ENCODE measurements around the gene MAMLD1. TPM values are rescaled to one million over a fixed set of nuclear protein-coding genes. Genes with fewer than 3 reads are reported as not detected.
"Not testable (repeated sequence)": the region's sequence is repeated elsewhere in the genome, so short reads cannot be mapped to it uniquely, and the experiment has no call there.

MAMLD1 gene
- polyA plus RNA-seq, 1 experiment: 3.7 TPM

DNA sequence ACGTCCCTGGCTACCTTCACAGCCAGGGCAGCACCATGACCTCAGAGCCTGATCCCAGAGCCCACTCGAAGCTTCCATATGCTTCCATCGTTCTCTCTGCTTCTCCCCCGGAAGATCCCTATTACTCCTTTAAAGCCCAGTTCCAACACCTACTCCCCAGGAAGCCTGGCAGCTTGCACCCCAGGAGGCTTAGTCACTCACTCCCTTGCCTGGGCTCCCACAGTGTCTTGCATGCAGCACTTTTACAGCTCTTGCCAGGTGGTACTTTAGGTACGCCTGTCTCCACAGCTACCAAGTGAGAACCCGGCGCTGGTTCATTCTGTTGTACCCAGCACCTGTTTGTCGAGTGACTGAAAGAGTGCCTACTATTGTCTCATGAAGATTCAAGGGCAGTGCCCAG lies 24.5 kb upstream of the MAMLD1 start:
- no peak for DNase-seq (ENCODE audit: low read depth, low spot score)
- H3K9me3 ChIP-seq (ENCODE audit: control insufficient read depth, insufficient read depth, low read length): no peaks in the 10 kb centered on the region
- ChIA-PET CTCF (no interaction called here), POLR2A (no interaction called here)
- no peak overlapping the region for H3K27ac ChIP-seq (ENCODE audit: low read depth, low read length)
- TF ChIP-seq, protein P1, sequence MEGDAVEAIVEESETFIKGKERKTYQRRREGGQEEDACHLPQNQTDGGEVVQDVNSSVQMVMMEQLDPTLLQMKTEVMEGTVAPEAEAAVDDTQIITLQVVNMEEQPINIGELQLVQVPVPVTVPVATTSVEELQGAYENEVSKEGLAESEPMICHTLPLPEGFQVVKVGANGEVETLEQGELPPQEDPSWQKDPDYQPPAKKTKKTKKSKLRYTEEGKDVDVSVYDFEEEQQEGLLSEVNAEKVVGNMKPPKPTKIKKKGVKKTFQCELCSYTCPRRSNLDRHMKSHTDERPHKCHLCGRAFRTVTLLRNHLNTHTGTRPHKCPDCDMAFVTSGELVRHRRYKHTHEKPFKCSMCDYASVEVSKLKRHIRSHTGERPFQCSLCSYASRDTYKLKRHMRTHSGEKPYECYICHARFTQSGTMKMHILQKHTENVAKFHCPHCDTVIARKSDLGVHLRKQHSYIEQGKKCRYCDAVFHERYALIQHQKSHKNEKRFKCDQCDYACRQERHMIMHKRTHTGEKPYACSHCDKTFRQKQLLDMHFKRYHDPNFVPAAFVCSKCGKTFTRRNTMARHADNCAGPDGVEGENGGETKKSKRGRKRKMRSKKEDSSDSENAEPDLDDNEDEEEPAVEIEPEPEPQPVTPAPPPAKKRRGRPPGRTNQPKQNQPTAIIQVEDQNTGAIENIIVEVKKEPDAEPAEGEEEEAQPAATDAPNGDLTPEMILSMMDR (IDR thresholded peaks at IDR 0.05; ENCODE audit: low read depth, low read length): no peak
- H3K27me3 ChIP-seq (ENCODE audit: control insufficient read depth, insufficient read depth, low read length): no peaks in the 10 kb centered on the region
- no peak overlapping the region for H3K4me3 ChIP-seq (ENCODE audit: low read depth, low read length)

DNA sequence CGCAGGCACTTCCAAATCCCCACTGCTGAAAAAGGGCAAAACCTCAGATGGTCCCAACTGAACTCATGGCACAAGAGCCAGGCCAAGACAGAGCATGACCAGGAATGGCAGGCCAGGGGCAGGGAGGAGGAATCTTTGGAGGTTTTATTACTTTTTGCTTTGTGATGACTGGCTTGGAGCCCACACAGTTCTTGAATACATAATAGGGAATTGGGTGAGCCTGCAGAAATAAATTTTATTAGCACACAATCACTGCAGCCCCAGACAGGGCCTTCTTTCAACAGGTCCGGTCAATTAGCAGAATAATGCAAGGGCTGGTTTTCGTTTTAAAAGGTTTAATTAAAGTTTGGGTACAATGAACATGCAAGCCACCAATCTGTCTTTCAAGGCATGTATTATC lies 23.4 kb upstream of the MAMLD1 start:
- Histone ChIP-seq H3K27ac (ENCODE audit: low read depth, low read length) (no peak overlapping the region), H3K4me3 (ENCODE audit: low read depth, low read length) (no peak overlapping the region), H3K27me3 (ENCODE audit: control insufficient read depth, insufficient read depth, low read length) (no peaks in the 10 kb centered on the region), H3K9me3 (ENCODE audit: control insufficient read depth, insufficient read depth, low read length) (no peaks in the 10 kb centered on the region)
- ChIA-PET CTCF (interaction anchor here (0.8 kb wide), 1 partner anchor 22 kb away, joined by 3 read pairs; no protein-coding TSS in a partner anchor), POLR2A (no interaction called here)
- TF ChIP-seq, protein P1 (IDR thresholded peaks at IDR 0.05; ENCODE audit: low read depth, low read length): no peak
- DNase-seq (ENCODE audit: low read depth, low spot score): no peak

DNA sequence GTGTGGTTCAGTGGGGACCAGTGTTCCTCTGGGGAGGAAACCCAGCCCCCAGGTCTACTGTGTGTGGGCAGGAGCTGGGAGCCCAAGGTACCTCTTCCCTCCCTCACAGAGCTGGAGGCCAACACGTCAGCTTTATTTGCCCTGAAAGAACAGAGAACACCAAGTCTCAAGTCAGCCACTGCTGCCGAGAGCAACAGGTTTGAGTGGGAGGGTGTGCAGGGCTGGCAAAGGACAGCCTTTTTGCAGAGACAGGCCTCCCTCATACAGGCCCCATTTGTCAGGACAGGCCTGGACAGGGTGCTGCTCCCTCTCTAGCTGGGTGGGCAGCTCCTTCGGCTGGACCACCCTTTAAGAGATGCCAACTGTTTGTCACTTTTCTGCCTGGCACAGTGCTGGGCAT lies 22.8 kb upstream of the MAMLD1 start:
- H3K27ac ChIP-seq (ENCODE audit: low read depth, low read length); H3K9me3 ChIP-seq (ENCODE audit: control insufficient read depth, insufficient read depth, low read length); H3K4me3 ChIP-seq (ENCODE audit: low read depth, low read length); DNase-seq (ENCODE audit: low read depth, low spot score); POLR2A ChIA-PET; H3K27me3 ChIP-seq (ENCODE audit: control insufficient read depth, insufficient read depth, low read length): not testable (repeated sequence)
- CTCF ChIA-PET: interaction anchor here (0.8 kb wide), 1 partner anchor 22 kb away, joined by 3 read pairs; no protein-coding TSS in a partner anchor

DNA sequence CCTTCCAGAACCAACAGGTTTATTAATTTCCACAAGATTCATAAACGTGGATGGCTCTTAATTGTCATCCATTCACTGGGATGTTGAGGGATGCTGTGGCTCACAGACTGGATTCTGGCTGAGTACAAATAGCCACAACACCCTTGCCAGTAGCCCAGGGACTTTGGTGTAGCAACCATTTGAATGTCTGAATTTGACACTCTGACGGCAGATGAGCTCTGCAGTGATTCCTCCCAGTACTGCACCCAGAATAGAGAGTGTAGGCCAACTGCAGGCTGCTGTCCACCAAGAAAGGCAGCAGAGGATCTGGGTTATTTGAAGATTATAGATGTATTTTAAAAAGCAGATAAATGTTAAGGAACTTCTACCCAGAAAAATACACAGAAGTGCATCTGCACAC lies 15.6 kb upstream of the MAMLD1 start:
- no peak overlapping the region for H3K27ac ChIP-seq (ENCODE audit: low read depth, low read length)
- ChIA-PET CTCF (no interaction called here), POLR2A (no interaction called here)
- TF ChIP-seq, protein P1 (IDR thresholded peaks at IDR 0.05; ENCODE audit: low read depth, low read length): no peak
- no peaks in the 10 kb centered on the region for H3K9me3 ChIP-seq (ENCODE audit: control insufficient read depth, insufficient read depth, low read length)
- no peak overlapping the region for H3K4me3 ChIP-seq (ENCODE audit: low read depth, low read length)
- no peak for DNase-seq (ENCODE audit: low read depth, low spot score)
- H3K27me3 ChIP-seq (ENCODE audit: control insufficient read depth, insufficient read depth, low read length): no peaks in the 10 kb centered on the region

DNA sequence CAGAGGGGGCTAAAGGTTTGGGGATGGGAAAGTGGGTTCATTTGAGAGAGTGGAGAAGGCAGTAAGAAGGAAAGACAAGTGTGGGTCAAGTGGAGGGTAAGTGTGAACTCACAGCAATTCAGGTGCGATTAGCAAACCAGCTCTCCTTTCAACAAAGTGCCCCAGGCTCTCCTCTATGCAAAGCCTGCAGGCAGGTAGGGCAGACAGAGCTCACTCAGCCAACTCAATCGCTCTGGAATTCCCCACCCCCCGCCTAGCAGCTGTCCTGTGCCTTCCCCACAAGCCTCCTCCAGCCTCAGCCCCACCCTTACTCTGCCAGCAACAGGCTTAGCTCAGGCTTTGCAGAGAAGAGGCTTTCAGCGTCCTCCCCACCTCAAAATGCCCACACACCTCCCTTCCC lies 14.8 kb upstream of the MAMLD1 start:
- Histone ChIP-seq H3K4me3 (ENCODE audit: low read depth, low read length) (no peak overlapping the region), H3K27ac (ENCODE audit: low read depth, low read length) (no peak overlapping the region), H3K27me3 (ENCODE audit: control insufficient read depth, insufficient read depth, low read length) (no peaks in the 10 kb centered on the region), H3K9me3 (ENCODE audit: control insufficient read depth, insufficient read depth, low read length) (no peaks in the 10 kb centered on the region)
- TF ChIP-seq, protein P1 (IDR thresholded peaks at IDR 0.05; ENCODE audit: low read depth, low read length): no peak
- ChIA-PET POLR2A (no interaction called here), CTCF (no interaction called here)
- no peak for DNase-seq (ENCODE audit: low read depth, low spot score)

DNA sequence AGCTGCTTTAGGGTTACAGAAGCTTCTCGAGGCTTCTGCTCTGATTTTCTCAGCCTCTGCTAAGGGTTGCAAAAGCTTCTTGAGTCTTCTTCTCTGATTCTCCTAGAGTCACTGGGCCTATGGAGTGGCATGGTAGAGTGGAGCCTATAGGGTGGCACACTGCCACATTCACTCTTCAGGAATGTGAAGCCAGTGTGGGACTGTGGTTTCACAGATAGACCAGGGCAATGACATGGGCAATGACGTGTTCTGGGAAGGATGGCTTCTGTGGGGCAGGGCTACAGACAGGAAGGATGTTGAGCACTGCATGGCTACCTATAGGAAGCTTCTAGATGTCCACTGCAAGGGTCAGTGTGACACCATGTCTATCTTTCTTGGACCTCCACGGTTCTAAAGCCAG lies 11.0 kb upstream of the MAMLD1 start:
- Histone ChIP-seq H3K4me3 (ENCODE audit: low read depth, low read length) (no peak overlapping the region), H3K27ac (ENCODE audit: low read depth, low read length) (no peak overlapping the region), H3K9me3 (ENCODE audit: control insufficient read depth, insufficient read depth, low read length) (no peaks in the 10 kb centered on the region), H3K27me3 (ENCODE audit: control insufficient read depth, insufficient read depth, low read length) (no peaks in the 10 kb centered on the region)
- POLR2A ChIA-PET: no interaction called here
- CTCF ChIA-PET: no interaction called here
- DNase-seq (ENCODE audit: low read depth, low spot score): no peak
- TF ChIP-seq, protein P1 (IDR thresholded peaks at IDR 0.05; ENCODE audit: low read depth, low read length): no peak
